ENCODE data around the gene SLC2A2.
"Not testable (repeated sequence)": the region's sequence is repeated elsewhere in the genome, so short reads cannot be mapped to it uniquely, and the experiment has no call there.

Gene SLC2A2

DNA sequence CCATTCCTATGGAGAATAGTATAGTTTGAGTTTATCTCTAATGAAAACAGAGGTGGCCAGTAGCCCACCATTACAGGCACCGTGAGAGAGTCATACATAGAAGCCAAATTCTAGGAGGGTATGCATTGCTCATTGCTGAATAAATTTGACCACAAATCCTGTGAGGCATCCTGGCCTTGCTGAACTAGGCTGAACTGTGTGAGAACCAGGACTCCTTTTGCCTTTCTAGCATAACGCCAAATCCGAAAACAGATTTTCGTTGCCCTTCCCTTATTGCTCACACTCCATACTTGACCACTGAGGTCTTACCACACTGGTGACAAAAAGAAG, 50.4 kb downstream of the SLC2A2 start:
- H2BK15ac ChIP-seq (ENCODE audit: low read depth, poor library complexity, severe bottlenecking), result no peak overlapping the region
- H3K23ac ChIP-seq (ENCODE audit: low read length in 2 of 2), result no peak overlapping the region
- 90% methylated on average over 4 of the region's 4 CpGs for WGBS
- H3K27me3 ChIP-seq (ENCODE audit: control insufficient read depth in 1 of 2, insufficient read depth in 1 of 2, low read length in 2 of 2), result no peaks in the 10 kb centered on the region
- H4K91ac ChIP-seq (ENCODE audit: low read length), result no peak overlapping the region
- H3K4ac ChIP-seq (ENCODE audit: low read depth in 1 of 2, low read length in 2 of 2), result no peak overlapping the region
- H2BK12ac ChIP-seq (ENCODE audit: low read length in 2 of 2), result no peak overlapping the region
- no peak overlapping the region for H3K9ac ChIP-seq (ENCODE audit: low read length)
- no peaks in the 10 kb centered on the region for H3K79me1 ChIP-seq (replicated peaks; ENCODE audit: low read length, poor library complexity, severe bottlenecking)
- H4K8ac ChIP-seq (ENCODE audit: low read length), result no peak overlapping the region
- no peak overlapping the region for H2BK120ac ChIP-seq (ENCODE audit: low read depth, low read length)
- no peak for DNase-seq
- H3K4me3 ChIP-seq (ENCODE audit: insufficient read depth in 1 of 2, low read depth in 1 of 2, low read length in 2 of 2), result no peak overlapping the region
- H3K36me3 ChIP-seq (ENCODE audit: control insufficient read depth in 1 of 2, insufficient read depth in 2 of 2, low read depth in 1 of 2, low read length in 2 of 2), result no peaks in the 10 kb centered on the region
- peak overlapping the region in 1 of 2 experiments; percentile 12 for H3K14ac ChIP-seq (ENCODE audit: low read length in 2 of 2)
- no peaks in the 10 kb centered on the region for H3K9me3 ChIP-seq (ENCODE audit: control insufficient read depth, low read length)
- no peaks in the 10 kb centered on the region for H3K4me1 ChIP-seq (ENCODE audit: control insufficient read depth, insufficient read depth, low read depth, low read length)
- no peak overlapping the region for H3K18ac ChIP-seq (ENCODE audit: low read depth in 1 of 2, low read length in 2 of 2)
- H2AK5ac ChIP-seq (ENCODE audit: low read length, severe bottlenecking), result peak overlapping the region; percentile 98
- H2BK5ac ChIP-seq (ENCODE audit: low read depth, low read length, poor library complexity, severe bottlenecking), result no peak overlapping the region
- no peak overlapping the region for H2AFZ ChIP-seq (ENCODE audit: low read depth, low read length)
- H3K4me2 ChIP-seq (ENCODE audit: low read length, poor library complexity, severe bottlenecking), result no peak overlapping the region
- H3K27ac ChIP-seq (ENCODE audit: low read length, poor library complexity, severe bottlenecking), result no peak overlapping the region

DNA sequence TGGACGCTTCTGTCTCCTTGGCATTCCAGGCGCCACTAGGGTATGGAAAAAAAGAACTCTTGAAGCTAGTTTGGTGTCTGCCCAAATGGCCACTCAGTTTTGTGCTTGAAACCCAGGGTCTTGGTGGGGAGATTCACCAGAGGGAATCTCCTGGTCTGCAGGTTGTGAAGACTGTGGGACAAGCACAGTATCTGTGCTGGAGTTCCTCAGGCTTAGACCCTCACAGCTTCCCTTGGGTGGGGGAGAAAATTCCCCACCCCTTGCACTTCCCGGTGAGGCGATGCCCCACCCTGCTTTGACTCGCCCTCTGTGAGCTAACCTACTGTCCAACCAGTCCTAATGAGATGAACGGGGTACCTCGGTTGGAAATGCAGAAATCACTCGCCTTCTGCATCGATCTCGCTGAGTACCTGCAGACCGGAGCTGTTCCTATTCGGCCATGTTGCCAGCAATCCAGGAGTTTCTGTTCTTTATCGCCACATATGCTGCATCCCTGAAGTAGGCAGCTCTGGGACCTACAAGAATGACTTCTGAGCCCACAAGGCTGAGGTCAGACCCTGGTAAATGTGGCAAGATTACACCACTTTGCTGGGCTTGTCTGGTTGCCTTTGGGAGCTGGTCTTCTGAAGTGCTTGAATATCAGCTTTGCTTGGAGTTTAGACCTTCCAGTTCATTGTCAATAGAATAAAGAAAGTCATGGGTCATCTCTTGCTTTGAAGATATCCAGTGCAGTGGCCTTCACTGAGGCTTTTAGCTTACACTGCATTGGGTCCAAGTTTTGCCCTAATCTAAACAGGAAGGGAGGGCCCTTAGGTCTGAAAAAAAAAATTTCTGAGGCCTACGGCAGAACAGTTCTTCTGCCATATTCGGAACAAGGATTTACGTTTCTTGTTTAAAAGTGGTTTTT, 51.0 kb downstream of the SLC2A2 start:
- H3K14ac ChIP-seq (ENCODE audit: low read length in 2 of 2), result no peak overlapping the region
- no peaks in the 10 kb centered on the region for H3K4me1 ChIP-seq (ENCODE audit: control insufficient read depth, insufficient read depth, low read depth, low read length)
- H3K27ac ChIP-seq (ENCODE audit: low read length, poor library complexity, severe bottlenecking), result no peak overlapping the region
- H3K4me2 ChIP-seq (ENCODE audit: low read length, poor library complexity, severe bottlenecking), result no peak overlapping the region
- H3K9me3 ChIP-seq (ENCODE audit: control insufficient read depth, low read length), result no peaks in the 10 kb centered on the region
- H3K4me3 ChIP-seq (ENCODE audit: insufficient read depth in 1 of 2, low read depth in 1 of 2, low read length in 2 of 2), result no peak overlapping the region
- H3K23ac ChIP-seq (ENCODE audit: low read length in 2 of 2), result no peak overlapping the region
- H2BK120ac ChIP-seq (ENCODE audit: low read depth, low read length), result no peak overlapping the region
- H3K18ac ChIP-seq (ENCODE audit: low read depth in 1 of 2, low read length in 2 of 2), result no peak overlapping the region
- no peak overlapping the region for H4K8ac ChIP-seq (ENCODE audit: low read length)
- H2AK5ac ChIP-seq (ENCODE audit: low read length, severe bottlenecking), result peak overlapping the region; percentile 71
- H2BK12ac ChIP-seq (ENCODE audit: low read length in 2 of 2), result no peak overlapping the region
- H2BK15ac ChIP-seq (ENCODE audit: low read depth, poor library complexity, severe bottlenecking), result no peak overlapping the region
- H3K27me3 ChIP-seq (ENCODE audit: control insufficient read depth in 1 of 2, insufficient read depth in 1 of 2, low read length in 2 of 2), result no peaks in the 10 kb centered on the region
- no peaks in the 10 kb centered on the region for H3K79me1 ChIP-seq (replicated peaks; ENCODE audit: low read length, poor library complexity, severe bottlenecking)
- no peak for DNase-seq
- no peak overlapping the region for H3K4ac ChIP-seq (ENCODE audit: low read depth in 1 of 2, low read length in 2 of 2)
- WGBS, result 92% methylated on average over 16 of the region's 16 CpGs
- no peak overlapping the region for H2AFZ ChIP-seq (ENCODE audit: low read depth, low read length)
- no peak overlapping the region for H3K9ac ChIP-seq (ENCODE audit: low read length)
- no peak overlapping the region for H4K91ac ChIP-seq (ENCODE audit: low read length)
- no peak overlapping the region for H2BK5ac ChIP-seq (ENCODE audit: low read depth, low read length, poor library complexity, severe bottlenecking)
- H3K36me3 ChIP-seq (ENCODE audit: control insufficient read depth in 1 of 2, insufficient read depth in 2 of 2, low read depth in 1 of 2, low read length in 2 of 2), result no peaks in the 10 kb centered on the region

DNA sequence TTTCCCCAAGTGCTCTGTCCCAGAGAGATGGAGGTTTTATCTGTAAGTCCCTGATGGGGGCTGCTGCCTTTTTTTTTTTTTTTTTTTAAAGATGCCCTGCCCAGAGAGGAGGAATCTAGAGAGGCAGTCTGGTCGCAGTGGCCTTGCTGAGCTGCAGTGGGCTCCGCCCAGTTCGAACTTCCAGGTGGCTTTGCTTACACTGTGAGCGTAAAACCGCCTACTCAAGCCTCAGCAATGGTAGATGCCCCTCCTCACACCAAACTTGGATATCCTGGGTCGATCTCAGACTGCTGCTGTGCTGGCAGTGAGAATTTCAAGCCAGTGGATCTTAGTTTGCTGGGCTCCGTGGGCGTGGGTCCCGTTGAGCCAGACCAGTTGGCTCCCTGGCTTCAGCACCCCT, 51.6 kb downstream of the SLC2A2 start:
- H4K91ac ChIP-seq (ENCODE audit: low read length), result no peak overlapping the region
- no peaks in the 10 kb centered on the region for H3K4me1 ChIP-seq (ENCODE audit: control insufficient read depth, insufficient read depth, low read depth, low read length)
- H3K27me3 ChIP-seq (ENCODE audit: control insufficient read depth in 1 of 2, insufficient read depth in 1 of 2, low read length in 2 of 2), result no peaks in the 10 kb centered on the region
- H2AK5ac ChIP-seq (ENCODE audit: low read length, severe bottlenecking), result peak overlapping the region; percentile 53
- no peaks in the 10 kb centered on the region for H3K36me3 ChIP-seq (ENCODE audit: control insufficient read depth in 1 of 2, insufficient read depth in 2 of 2, low read depth in 1 of 2, low read length in 2 of 2)
- WGBS, result 79% methylated on average over 9 of the region's 9 CpGs
- no peak overlapping the region for H3K14ac ChIP-seq (ENCODE audit: low read length in 2 of 2)
- no peaks in the 10 kb centered on the region for H3K79me1 ChIP-seq (replicated peaks; ENCODE audit: low read length, poor library complexity, severe bottlenecking)
- H2BK12ac ChIP-seq (ENCODE audit: low read length in 2 of 2), result no peak overlapping the region
- no peak overlapping the region for H2BK15ac ChIP-seq (ENCODE audit: low read depth, poor library complexity, severe bottlenecking)
- no peak overlapping the region for H2BK120ac ChIP-seq (ENCODE audit: low read depth, low read length)
- no peak overlapping the region for H2BK5ac ChIP-seq (ENCODE audit: low read depth, low read length, poor library complexity, severe bottlenecking)
- H3K18ac ChIP-seq (ENCODE audit: low read depth in 1 of 2, low read length in 2 of 2), result no peak overlapping the region
- no peaks in the 10 kb centered on the region for H3K9me3 ChIP-seq (ENCODE audit: control insufficient read depth, low read length)
- H3K4me3 ChIP-seq (ENCODE audit: insufficient read depth in 1 of 2, low read depth in 1 of 2, low read length in 2 of 2), result no peak overlapping the region
- H2AFZ ChIP-seq (ENCODE audit: low read depth, low read length), result no peak overlapping the region
- no peak overlapping the region for H3K27ac ChIP-seq (ENCODE audit: low read length, poor library complexity, severe bottlenecking)
- no peak overlapping the region for H3K4me2 ChIP-seq (ENCODE audit: low read length, poor library complexity, severe bottlenecking)
- no peak for DNase-seq
- H3K9ac ChIP-seq (ENCODE audit: low read length), result no peak overlapping the region
- no peak overlapping the region for H3K23ac ChIP-seq (ENCODE audit: low read length in 2 of 2)
- H4K8ac ChIP-seq (ENCODE audit: low read length), result no peak overlapping the region
- no peak overlapping the region for H3K4ac ChIP-seq (ENCODE audit: low read depth in 1 of 2, low read length in 2 of 2)

DNA sequence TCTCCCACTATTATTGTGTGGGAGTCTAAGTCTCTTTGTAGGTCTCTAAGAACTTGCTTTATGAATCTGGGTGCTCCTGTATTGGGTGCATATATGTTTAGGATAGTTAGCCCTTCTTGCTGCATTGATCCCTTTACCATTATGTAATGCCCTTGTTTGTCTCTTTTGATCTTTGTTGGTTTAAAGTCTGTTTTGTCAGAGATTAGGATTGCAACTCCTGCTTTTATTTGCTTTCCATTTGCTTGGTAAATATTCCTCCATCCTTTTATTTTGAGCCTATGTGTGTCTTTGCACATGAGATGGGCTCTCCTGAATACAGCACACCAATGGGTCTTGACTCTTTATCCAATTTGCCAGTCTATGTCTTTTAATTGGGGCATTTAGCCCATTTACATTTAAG, 53.6 kb downstream of the SLC2A2 start:
- H2BK12ac ChIP-seq (ENCODE audit: low read length in 2 of 2); H3K79me1 ChIP-seq (replicated peaks; ENCODE audit: low read length, poor library complexity, severe bottlenecking); H3K18ac ChIP-seq (ENCODE audit: low read depth in 1 of 2, low read length in 2 of 2); H2BK15ac ChIP-seq (ENCODE audit: low read depth, poor library complexity, severe bottlenecking); H3K4me3 ChIP-seq (ENCODE audit: insufficient read depth in 1 of 2, low read depth in 1 of 2, low read length in 2 of 2); H2BK120ac ChIP-seq (ENCODE audit: low read depth, low read length); H3K9ac ChIP-seq (ENCODE audit: low read length); H4K91ac ChIP-seq (ENCODE audit: low read length); H3K4ac ChIP-seq (ENCODE audit: low read depth in 1 of 2, low read length in 2 of 2); H2BK5ac ChIP-seq (ENCODE audit: low read depth, low read length, poor library complexity, severe bottlenecking); H4K8ac ChIP-seq (ENCODE audit: low read length); H3K14ac ChIP-seq (ENCODE audit: low read length in 2 of 2); H3K4me2 ChIP-seq (ENCODE audit: low read length, poor library complexity, severe bottlenecking); DNase-seq; H3K36me3 ChIP-seq (ENCODE audit: control insufficient read depth in 1 of 2, insufficient read depth in 2 of 2, low read depth in 1 of 2, low read length in 2 of 2); H3K23ac ChIP-seq (ENCODE audit: low read length in 2 of 2); H3K27me3 ChIP-seq (ENCODE audit: control insufficient read depth in 1 of 2, insufficient read depth in 1 of 2, low read length in 2 of 2); H3K4me1 ChIP-seq (ENCODE audit: control insufficient read depth, insufficient read depth, low read depth, low read length); H2AK5ac ChIP-seq (ENCODE audit: low read length, severe bottlenecking); H3K27ac ChIP-seq (ENCODE audit: low read length, poor library complexity, severe bottlenecking); H2AFZ ChIP-seq (ENCODE audit: low read depth, low read length); H3K9me3 ChIP-seq (ENCODE audit: control insufficient read depth, low read length): not testable (repeated sequence)

Measured in mesenchymal stem cell (in vitro differentiated cells and primary cell).